Measurements from ENCODE around the gene ACSL5. TPM values are rescaled to one million over a fixed set of nuclear protein-coding genes. Genes with fewer than 3 reads are reported as not detected.
A peak's percentile ranks its signal among the peaks of the same experiment; 100 is the strongest.

ACSL5 gene
- total and polyA plus RNA-seq, 2 experiments from 2014 or later, result not detected

DNA sequence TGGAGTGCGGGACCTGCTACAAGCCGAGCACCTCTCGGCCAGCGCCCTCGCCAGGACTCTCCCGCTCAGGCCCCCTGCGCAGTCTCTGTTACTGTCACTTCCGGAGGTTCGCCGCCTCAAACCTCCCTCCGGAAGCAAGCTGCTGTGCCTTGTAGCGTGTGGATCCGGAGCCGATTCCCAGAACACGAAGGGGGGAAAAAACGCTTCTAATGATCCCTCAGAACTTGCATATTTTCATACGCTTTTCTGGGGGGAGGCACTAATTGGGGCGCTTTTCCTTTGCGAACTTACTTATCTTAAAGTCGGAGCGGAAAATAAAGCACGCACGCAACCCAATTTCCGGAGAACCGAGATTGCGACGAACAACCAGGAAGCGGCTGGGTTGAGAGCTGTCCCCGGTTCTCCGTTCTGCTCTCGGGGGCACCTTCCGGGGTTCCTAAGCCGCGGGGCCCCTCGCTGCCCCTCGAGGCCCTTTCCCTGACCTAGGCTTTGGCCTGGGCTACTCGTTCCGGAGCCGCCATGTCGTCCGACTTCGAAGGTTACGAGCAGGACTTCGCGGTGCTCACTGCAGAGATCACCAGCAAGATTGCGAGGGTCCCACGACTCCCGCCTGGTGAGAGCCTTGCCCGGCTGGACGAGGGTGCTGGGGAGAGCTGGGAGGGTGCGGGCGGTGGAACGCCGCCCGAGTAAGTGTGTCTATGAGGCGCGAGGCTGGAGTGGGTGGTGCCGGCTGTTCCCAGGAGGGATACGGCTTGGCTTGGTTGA, 73.1 kb downstream of the ACSL5 start, which contains the start of the genes VTI1A and ZDHHC6:
Gene VTI1A (plus strand): TSS at position 361 of the 765 bp plus-strand sequence. CDS start 159 bp downstream, at position 520.
Gene ZDHHC6 (minus strand): TSS at position 60 of the 765 bp plus-strand sequence. CDS start 1,478 bp downstream, outside the sequence.
- Mint-ChIP-seq H3K4me1 (peaks cover 13% of the 10 kb centered on the region; the same call in 2 of the 3 replicates), H3K36me3 (ENCODE audit: low read depth) (peaks cover 13% of the 10 kb centered on the region), H3K9me3 (peaks cover 1% of the 10 kb centered on the region; the same call in 1 of the 3 replicates), H3K27me3 (ENCODE audit: insufficient read depth, low read depth, poor library complexity) (peaks cover 13% of the 10 kb centered on the region), H3K27ac (peak within 1 kb of the TSS; percentile 99), H3K4me3 (peak within 1 kb of the TSS; percentile 91)
- DNase-seq (ENCODE audit: low spot score), result peak; percentile 90
- Histone ChIP-seq H3K27me3 (ENCODE audit: insufficient read depth) (no peaks in the 10 kb centered on the region), H3K36me3 (ENCODE audit: insufficient read depth) (peaks cover 3% of the 10 kb centered on the region; the same call in 1 of the 2 replicates), H4K20me1 (replicated peaks; ENCODE audit: insufficient read depth) (peaks cover 8% of the 10 kb centered on the region; the same call in 1 of the 2 replicates), H3K9me2 (ENCODE audit: insufficient read depth) (no peaks in the 10 kb centered on the region), H3K27ac (ENCODE audit: low read depth) (peak within 1 kb of the TSS; percentile 99), H3K4me1 (ENCODE audit: insufficient read depth) (peaks cover 12% of the 10 kb centered on the region), H3K79me2 (replicated peaks; ENCODE audit: insufficient read depth) (peaks cover 64% of the 10 kb centered on the region), H3F3A (replicated peaks; ENCODE audit: low read depth) (no peaks in the 10 kb centered on the region), H3K4me2 (peak within 1 kb of the TSS; percentile 84), H2AFZ (peak within 1 kb of the TSS; percentile 100), H3K4me3 (peak within 1 kb of the TSS; percentile 99)
- TF ChIP-seq, protein P1, sequence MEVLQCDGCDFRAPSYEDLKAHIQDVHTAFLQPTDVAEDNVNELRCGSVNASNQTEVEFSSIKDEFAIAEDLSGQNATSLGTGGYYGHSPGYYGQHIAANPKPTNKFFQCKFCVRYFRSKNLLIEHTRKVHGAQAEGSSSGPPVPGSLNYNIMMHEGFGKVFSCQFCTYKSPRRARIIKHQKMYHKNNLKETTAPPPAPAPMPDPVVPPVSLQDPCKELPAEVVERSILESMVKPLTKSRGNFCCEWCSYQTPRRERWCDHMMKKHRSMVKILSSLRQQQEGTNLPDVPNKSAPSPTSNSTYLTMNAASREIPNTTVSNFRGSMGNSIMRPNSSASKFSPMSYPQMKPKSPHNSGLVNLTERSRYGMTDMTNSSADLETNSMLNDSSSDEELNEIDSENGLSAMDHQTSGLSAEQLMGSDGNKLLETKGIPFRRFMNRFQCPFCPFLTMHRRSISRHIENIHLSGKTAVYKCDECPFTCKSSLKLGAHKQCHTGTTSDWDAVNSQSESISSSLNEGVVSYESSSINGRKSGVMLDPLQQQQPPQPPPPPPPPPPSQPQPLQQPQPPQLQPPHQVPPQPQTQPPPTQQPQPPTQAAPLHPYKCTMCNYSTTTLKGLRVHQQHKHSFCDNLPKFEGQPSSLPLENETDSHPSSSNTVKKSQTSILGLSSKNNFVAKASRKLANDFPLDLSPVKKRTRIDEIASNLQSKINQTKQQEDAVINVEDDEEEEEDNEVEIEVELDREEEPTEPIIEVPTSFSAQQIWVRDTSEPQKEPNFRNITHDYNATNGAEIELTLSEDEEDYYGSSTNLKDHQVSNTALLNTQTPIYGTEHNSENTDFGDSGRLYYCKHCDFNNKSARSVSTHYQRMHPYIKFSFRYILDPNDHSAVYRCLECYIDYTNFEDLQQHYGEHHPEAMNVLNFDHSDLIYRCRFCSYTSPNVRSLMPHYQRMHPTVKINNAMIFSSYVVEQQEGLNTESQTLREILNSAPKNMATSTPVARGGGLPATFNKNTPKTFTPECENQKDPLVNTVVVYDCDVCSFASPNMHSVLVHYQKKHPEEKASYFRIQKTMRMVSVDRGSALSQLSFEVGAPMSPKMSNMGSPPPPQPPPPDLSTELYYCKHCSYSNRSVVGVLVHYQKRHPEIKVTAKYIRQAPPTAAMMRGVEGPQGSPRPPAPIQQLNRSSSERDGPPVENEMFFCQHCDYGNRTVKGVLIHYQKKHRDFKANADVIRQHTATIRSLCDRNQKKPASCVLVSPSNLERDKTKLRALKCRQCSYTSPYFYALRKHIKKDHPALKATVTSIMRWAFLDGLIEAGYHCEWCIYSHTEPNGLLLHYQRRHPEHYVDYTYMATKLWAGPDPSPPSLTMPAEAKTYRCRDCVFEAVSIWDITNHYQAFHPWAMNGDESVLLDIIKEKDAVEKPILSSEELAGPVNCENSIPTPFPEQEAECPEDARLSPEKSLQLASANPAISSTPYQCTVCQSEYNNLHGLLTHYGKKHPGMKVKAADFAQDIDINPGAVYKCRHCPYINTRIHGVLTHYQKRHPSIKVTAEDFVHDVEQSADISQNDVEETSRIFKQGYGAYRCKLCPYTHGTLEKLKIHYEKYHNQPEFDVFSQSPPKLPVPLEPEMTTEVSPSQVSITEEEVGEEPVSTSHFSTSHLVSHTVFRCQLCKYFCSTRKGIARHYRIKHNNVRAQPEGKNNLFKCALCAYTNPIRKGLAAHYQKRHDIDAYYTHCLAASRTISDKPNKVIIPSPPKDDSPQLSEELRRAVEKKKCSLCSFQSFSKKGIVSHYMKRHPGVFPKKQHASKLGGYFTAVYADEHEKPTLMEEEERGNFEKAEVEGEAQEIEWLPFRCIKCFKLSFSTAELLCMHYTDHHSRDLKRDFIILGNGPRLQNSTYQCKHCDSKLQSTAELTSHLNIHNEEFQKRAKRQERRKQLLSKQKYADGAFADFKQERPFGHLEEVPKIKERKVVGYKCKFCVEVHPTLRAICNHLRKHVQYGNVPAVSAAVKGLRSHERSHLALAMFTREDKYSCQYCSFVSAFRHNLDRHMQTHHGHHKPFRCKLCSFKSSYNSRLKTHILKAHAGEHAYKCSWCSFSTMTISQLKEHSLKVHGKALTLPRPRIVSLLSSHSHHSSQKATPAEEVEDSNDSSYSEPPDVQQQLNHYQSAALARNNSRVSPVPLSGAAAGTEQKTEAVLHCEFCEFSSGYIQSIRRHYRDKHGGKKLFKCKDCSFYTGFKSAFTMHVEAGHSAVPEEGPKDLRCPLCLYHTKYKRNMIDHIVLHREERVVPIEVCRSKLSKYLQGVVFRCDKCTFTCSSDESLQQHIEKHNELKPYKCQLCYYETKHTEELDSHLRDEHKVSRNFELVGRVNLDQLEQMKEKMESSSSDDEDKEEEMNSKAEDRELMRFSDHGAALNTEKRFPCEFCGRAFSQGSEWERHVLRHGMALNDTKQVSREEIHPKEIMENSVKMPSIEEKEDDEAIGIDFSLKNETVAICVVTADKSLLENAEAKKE (CRISPR knock-in tag; IDR thresholded peaks at IDR 0.05), result no peak
- TF ChIP-seq, protein P2, sequence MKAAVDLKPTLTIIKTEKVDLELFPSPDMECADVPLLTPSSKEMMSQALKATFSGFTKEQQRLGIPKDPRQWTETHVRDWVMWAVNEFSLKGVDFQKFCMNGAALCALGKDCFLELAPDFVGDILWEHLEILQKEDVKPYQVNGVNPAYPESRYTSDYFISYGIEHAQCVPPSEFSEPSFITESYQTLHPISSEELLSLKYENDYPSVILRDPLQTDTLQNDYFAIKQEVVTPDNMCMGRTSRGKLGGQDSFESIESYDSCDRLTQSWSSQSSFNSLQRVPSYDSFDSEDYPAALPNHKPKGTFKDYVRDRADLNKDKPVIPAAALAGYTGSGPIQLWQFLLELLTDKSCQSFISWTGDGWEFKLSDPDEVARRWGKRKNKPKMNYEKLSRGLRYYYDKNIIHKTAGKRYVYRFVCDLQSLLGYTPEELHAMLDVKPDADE (IDR thresholded peaks at IDR 0.05), result peak; percentile 52; the same call in 1 of the 2 replicates
- TF ChIP-seq CTCF (conservative IDR thresholded peaks at IDR 0.05; ENCODE audit: low read depth in 2 of 2) (no peak), CREB1 (CRISPR knock-in tag; IDR thresholded peaks at IDR 0.05; ENCODE audit: low read depth) (peak; percentile 81), STAT1 (IDR thresholded peaks at IDR 0.05; ENCODE audit: unreplicated experiment) (no peak), ZNF331 (CRISPR knock-in tag; IDR thresholded peaks at IDR 0.05; ENCODE audit: low read depth) (no peak), ZNF114 (CRISPR knock-in tag; IDR thresholded peaks at IDR 0.05) (no peak), POLR2AphosphoS5 (IDR thresholded peaks at IDR 0.05; ENCODE audit: low read depth) (peak; percentile 80), EZH2 (IDR thresholded peaks at IDR 0.05; ENCODE audit: low read depth, unreplicated experiment) (no peak), EZH2phosphoT487 (IDR thresholded peaks at IDR 0.05; ENCODE audit: unreplicated experiment) (no peak), JUNB (IDR thresholded peaks at IDR 0.05; ENCODE audit: unreplicated experiment) (no peak), NANOG (IDR thresholded peaks at IDR 0.05; ENCODE audit: borderline replicate concordance) (no peak)
- TF ChIP-seq, protein P3, sequence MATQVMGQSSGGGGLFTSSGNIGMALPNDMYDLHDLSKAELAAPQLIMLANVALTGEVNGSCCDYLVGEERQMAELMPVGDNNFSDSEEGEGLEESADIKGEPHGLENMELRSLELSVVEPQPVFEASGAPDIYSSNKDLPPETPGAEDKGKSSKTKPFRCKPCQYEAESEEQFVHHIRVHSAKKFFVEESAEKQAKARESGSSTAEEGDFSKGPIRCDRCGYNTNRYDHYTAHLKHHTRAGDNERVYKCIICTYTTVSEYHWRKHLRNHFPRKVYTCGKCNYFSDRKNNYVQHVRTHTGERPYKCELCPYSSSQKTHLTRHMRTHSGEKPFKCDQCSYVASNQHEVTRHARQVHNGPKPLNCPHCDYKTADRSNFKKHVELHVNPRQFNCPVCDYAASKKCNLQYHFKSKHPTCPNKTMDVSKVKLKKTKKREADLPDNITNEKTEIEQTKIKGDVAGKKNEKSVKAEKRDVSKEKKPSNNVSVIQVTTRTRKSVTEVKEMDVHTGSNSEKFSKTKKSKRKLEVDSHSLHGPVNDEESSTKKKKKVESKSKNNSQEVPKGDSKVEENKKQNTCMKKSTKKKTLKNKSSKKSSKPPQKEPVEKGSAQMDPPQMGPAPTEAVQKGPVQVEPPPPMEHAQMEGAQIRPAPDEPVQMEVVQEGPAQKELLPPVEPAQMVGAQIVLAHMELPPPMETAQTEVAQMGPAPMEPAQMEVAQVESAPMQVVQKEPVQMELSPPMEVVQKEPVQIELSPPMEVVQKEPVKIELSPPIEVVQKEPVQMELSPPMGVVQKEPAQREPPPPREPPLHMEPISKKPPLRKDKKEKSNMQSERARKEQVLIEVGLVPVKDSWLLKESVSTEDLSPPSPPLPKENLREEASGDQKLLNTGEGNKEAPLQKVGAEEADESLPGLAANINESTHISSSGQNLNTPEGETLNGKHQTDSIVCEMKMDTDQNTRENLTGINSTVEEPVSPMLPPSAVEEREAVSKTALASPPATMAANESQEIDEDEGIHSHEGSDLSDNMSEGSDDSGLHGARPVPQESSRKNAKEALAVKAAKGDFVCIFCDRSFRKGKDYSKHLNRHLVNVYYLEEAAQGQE (IDR thresholded peaks at IDR 0.05; ENCODE audit: unreplicated experiment), result peak; percentile 19
- ATAC-seq, result peak; percentile 96

Measured in GM23338 (cell line).